SK-N-DZ (cell line): ENCODE results near the gene GRB7.
"Not testable (repeated sequence)": the region's sequence is repeated elsewhere in the genome, so short reads cannot be mapped to it uniquely, and the experiment has no call there.

Experiments used
- DNase-seq: peaks from one replicate; pipeline ENCODE4 v3.0.0-alpha.2; 2015; ENCODE audit warnings: low spot score

GRB7 gene

DNA sequence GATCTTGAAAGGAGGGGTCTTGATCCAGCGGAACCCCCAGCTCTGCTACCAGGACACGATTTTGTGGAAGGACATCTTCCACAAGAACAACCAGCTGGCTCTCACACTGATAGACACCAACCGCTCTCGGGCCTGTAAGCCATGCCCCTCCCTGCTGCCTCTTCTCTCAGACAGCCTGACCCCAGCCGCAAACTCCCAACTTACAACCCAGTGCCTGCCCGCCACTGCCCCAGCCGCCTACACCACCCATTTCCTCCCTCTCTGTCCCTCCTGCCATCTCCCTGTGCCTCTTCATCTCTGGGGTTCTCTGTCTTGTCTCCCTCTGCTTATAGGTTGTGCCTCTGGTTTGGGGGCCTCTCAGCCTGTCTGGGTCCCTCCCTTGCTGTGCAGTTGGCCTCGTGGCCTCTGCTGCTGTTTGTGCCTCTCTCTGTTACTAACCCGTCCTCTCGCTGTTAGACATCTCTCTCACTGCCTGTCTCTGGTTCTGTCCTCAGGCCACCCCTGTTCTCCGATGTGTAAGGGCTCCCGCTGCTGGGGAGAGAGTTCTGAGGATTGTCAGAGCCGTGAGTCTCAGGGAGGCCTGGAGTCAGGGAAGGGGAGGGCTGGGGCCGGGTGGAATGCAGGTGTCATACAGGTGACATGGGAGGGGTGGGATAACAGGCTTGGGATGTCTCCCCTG lies 28.3 kb upstream of the GRB7 start:
- no peak for DNase-seq

GRCh38 chr17:39709998-39710964 lies 27.5 kb upstream of the GRB7 start:
- DNase-seq, result no peak

GRCh38 chr17:39711071-39711470 lies 26.7 kb upstream of the GRB7 start:
- DNase-seq, result not testable (repeated sequence)

- DNase-seq, result no peak
Measured at GRCh38 chr17:39711851-39712250, 25.9 kb upstream of the GRB7 start.

DNA sequence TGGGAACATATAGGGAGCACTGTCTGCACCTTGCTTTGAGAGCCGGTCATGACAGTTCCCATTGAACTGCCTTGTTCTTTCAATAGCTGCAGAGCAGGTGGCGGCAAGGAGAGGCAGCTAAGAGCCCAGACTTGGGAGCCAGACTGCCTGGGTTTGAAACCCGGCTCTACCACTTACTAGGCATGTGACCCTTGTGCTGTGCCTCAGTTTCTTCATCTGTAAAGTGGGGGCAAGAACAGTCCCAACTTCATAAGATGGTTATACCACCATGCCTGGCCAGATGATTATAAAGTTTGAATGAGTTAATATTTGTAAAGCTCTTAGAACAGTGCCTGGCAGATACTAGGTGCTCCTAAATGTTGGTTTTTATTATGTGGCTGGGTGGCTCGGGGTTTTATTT lies 23.5 kb upstream of the GRB7 start:
- DNase-seq, result no peak

GRCh38 chr17:39715375-39716072 lies 22.2 kb upstream of the GRB7 start:
- no peak for DNase-seq

- no peak for DNase-seq
Measured at GRCh38 chr17:39716073-39716818, 21.5 kb upstream of the GRB7 start.

DNA sequence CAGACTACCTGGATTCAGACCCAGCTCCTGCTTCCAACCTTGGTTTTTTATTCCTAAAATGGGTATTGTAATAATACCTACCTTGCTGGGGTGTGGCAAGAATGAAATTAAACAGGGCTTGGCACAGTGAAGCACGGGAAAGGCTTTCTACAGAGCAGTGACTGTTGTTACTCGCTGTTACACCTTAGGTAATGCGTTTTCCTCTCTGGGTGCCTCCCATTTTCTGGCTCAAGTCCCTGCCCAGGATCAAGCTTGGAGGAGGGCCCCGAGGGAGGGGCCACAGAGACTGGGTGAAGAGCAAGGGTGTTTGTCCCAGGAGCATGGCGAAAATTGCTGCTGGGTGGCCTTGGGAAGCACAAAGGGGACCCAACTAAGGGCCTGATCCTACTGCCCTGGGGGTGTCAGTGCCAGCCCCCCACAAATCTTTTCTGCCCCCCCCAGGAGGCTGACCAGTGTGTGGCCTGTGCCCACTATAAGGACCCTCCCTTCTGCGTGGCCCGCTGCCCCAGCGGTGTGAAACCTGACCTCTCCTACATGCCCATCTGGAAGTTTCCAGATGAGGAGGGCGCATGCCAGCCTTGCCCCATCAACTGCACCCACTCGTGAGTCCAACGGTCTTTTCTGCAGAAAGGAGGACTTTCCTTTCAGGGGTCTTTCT lies 20.7 kb upstream of the GRB7 start:
- no peak for DNase-seq

- DNase-seq, result no peak
Measured at GRCh38 chr17:39717660-39718059, 20.1 kb upstream of the GRB7 start.

DNA sequence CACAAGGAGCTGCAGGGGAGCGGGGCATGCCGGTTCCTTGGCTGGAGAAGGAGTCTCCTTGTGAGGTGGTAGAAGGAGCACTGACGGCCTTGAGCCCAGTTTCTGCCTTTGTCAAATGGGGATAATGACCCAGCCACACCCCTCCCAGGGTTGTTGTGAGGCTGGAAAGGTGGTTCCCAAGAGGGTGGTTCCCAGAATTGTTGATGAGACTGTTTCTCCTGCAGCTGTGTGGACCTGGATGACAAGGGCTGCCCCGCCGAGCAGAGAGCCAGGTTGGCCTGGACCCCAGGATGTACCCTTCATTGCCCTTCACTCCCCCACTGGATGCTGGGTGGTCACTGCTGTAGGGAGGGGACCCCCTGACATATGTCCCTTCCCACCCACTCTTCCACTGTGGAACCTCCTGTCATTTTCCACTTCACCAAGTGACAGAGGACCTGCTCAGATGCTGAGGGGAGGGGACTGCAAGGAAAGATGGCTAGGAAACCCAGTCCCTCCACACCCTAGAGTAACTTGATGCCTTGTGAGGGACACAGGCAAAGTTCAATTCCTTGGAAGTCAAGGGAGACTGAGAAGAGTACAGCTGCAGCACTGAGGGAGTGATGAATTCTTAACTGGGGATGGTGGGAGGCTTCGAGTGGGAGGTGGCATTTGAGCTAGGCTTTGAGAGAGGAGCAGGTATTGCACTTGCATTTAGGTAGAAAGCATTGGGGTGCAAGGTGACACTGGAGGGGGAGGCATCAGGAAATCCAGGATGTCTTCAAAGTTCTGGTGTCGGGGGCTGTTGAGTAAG lies 18.0 kb upstream of the GRB7 start:
- DNase-seq, result no peak

DNA sequence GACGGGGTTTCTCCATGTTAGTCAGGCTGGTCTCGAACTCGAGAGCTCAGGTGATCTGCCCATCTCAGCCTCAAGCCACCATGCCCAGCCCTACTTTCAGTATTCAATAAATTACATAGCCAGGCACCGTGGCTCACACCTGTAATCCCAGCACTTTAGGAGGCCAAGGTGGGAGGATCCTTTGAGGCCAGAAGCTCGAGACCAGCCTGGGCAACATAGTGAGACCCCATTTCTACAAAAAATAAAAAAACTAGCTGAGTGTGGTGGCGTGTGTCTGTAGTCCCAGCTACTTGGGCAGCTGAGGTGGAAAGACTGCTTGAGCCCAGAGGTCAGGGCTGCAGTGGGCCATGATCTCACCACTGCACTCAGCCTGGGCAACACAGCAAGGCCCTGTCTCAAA lies 15.6 kb upstream of the GRB7 start:
- DNase-seq, result no peak

GRCh38 chr17:39722965-39723848 lies 14.5 kb upstream of the GRB7 start:
- DNase-seq, result no peak

DNA sequence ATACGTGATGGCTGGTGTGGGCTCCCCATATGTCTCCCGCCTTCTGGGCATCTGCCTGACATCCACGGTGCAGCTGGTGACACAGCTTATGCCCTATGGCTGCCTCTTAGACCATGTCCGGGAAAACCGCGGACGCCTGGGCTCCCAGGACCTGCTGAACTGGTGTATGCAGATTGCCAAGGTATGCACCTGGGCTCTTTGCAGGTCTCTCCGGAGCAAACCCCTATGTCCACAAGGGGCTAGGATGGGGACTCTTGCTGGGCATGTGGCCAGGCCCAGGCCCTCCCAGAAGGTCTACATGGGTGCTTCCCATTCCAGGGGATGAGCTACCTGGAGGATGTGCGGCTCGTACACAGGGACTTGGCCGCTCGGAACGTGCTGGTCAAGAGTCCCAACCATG lies 13.0 kb upstream of the GRB7 start:
- DNase-seq, result no peak

DNA sequence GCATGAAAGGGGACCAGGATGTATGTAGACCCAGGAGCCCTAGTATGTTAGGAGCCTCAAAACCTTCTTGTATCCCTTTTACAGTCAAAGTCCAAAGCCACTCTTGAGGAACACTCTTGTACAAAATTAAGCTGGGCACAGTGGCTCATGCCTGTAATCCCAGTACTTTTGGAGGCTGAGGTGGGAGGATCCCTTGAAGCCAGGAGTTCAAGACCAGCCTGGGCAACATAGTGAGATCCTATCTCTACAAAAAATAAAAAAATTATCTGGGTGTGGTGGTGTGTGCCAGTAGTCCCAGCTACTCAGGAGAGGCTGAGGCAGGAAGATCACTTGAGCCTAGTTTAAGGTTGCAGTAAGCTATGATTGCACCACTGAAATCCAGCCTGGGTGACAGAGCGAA lies 11.8 kb upstream of the GRB7 start:
- DNase-seq, result not testable (repeated sequence)

DNA sequence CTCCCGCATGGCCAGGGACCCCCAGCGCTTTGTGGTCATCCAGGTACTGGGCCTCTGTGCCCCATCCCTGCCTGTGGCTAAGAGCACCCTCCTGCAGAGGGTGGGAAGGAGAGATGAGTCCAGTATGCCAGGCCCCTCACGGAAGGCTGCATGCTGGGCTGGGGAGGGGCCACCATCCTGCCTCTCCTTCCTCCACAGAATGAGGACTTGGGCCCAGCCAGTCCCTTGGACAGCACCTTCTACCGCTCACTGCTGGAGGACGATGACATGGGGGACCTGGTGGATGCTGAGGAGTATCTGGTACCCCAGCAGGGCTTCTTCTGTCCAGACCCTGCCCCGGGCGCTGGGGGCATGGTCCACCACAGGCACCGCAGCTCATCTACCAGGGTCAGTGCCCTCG lies 11.1 kb upstream of the GRB7 start:
- DNase-seq, result no peak

DNA sequence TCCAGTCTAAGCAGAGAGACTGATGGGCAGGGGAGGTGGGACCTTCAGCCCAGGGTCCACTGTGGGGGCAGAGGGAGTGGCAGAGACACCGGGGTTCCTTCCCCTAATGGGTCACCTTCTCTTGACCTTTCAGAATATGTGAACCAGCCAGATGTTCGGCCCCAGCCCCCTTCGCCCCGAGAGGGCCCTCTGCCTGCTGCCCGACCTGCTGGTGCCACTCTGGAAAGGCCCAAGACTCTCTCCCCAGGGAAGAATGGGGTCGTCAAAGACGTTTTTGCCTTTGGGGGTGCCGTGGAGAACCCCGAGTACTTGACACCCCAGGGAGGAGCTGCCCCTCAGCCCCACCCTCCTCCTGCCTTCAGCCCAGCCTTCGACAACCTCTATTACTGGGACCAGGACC lies 10.2 kb upstream of the GRB7 start:
- no peak for DNase-seq

DNA sequence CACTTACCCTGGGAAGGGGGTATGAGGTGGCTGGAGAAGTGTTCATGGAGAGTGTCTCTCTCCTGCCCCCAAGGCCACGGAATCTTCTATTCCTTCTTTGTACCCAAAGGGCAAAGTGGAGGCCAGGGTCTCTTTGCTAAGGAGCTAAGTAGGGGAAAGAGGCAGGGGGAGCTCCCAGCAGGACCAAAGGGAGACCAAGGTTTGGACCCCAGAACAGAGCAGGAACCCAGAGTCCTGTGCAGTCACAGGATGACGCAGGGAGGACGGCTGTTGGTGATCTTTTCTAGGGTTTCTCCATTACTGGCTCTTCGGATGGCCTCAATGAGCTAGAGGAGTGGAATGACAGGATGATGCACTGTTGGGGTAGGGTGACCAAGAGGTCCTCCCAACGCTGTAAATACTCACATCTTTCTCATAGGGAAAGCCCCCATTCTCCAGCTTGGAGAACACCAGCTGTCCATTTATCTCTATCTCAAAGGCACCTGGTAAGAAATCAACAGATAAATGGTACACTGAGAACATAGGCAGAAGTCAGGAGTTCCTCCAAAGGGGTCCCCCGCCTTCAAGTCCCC lies 8.4 kb upstream of the GRB7 start:
- no peak for DNase-seq

- peak; percentile 81 for DNase-seq
Measured at GRCh38 chr17:39730095-39730921, 7.4 kb upstream of the GRB7 start, which contains the start of gene MIEN1. TSS of gene MIEN1 (minus strand) at chr17:39730532. CDS start at chr17:39730495, 37 bp downstream.
